Suprapubic skin (tissue), 3 donors: ENCODE results near the gene LRP4.

ENCODE experiments used
- CTCF ChIP-seq, 2 donors: fragments of 200-600 bp in 1 of 2; fragments of 450-650 bp in 1 of 2; sonication (generic) in 1 of 2; IDR thresholded peaks; one replicate each; pipeline ENCODE4 v1.5.1; 2016 to 2019; ENCODE audit warnings: antibody characterized with exemption in 2 of 2, mild to moderate bottlenecking in 1 of 2, moderate library complexity in 1 of 2
- POLR2A ChIP-seq, 2 donors: fragments of 450-650 bp; IDR thresholded peaks; one replicate each; pipeline ENCODE4 v1.6.1; 2017; ENCODE audit warnings: antibody characterized with exemption in 2 of 2, mild to moderate bottlenecking in 2 of 2, moderate library complexity in 2 of 2

- TF ChIP-seq CTCF (IDR thresholded peaks at IDR 0.05) (no peak), POLR2A (IDR thresholded peaks at IDR 0.05) (no peak)
Observed at GRCh38 chr11:46951864-46952263, 33.5 kb upstream of the LRP4 start.
